Neutrophil (primary cell): ENCODE measurements around the gene MAP2K2.

Source experiments
- H3K27ac ChIP-seq: fragments of 200-600 bp; sonication (generic); 2 replicates; pipeline ENCODE4 v1.5.1; 2016; ENCODE audit warnings: mild to moderate bottlenecking, moderate library complexity
- H3K27me3 ChIP-seq: fragments of 200-600 bp; sonication (generic); 2 replicates; pipeline ENCODE4 v1.6.0; 2016; ENCODE audit warnings: mild to moderate bottlenecking
- H3K36me3 ChIP-seq: fragments of 200-600 bp; sonication (generic); 2 replicates; pipeline ENCODE4 v1.5.1; 2017
- H3K4me1 ChIP-seq, 2 experiments: fragments of 200-600 bp in 1 of 2; sonication (generic) in 1 of 2; 1 replicate in 1 of 2; 2 replicates in 1 of 2; pipeline versions ENCODE4 v1.5.1 to v1.6.1; 2013 to 2016; ENCODE audit warnings: low read depth in 1 of 2, low read length in 1 of 2, mild to moderate bottlenecking in 1 of 2, moderate library complexity in 1 of 2; ENCODE audit not compliant: control insufficient read depth in 1 of 2, insufficient read depth in 1 of 2
- H3K4me3 ChIP-seq, 2 experiments: fragments of 200-600 bp in 1 of 2; sonication (generic) in 1 of 2; 1 replicate in 1 of 2; 2 replicates in 1 of 2; pipeline ENCODE4 v1.5.1; 2013 to 2016; ENCODE audit warnings: low read depth in 1 of 2, low read length in 1 of 2, mild to moderate bottlenecking in 1 of 2, moderate library complexity in 1 of 2
- H3K9me3 ChIP-seq: fragments of 200-600 bp; sonication (generic); 2 replicates; pipeline ENCODE4 v1.5.1; 2016
- CTCF ChIP-seq: fragments of 200-600 bp; sonication (generic); IDR thresholded peaks from 2 replicates; pipeline ENCODE4 v1.5.1; 2016; ENCODE audit warnings: antibody characterized with exemption

MAP2K2 gene

GRCh38 chr19:4089400-4089908, 34.5 kb downstream of the MAP2K2 start:
- peak overlapping the region; percentile 94 for H3K27ac ChIP-seq

GRCh38 chr19:4088975-4089374, 34.9 kb downstream of the MAP2K2 start:
- Histone ChIP-seq H3K27ac (peak overlapping the region; percentile 94), H3K4me3 (peak overlapping the region; percentile 74 to 79), H3K36me3 (peaks cover 43% of the 10 kb centered on the region), H3K4me1 (peaks cover 25 to 33% of the 10 kb centered on the region in 2 experiments), H3K9me3 (no peaks in the 10 kb centered on the region), H3K27me3 (no peaks in the 10 kb centered on the region)
- TF ChIP-seq CTCF, result no peak

More at GRCh38 chr19:4089400-4089908, 34.5 kb downstream of the MAP2K2 start:
- TF ChIP-seq CTCF, result no peak
- Histone ChIP-seq H3K36me3 (peaks cover 47% of the 10 kb centered on the region), H3K4me3 (peak overlapping the region; percentile 74 to 79), H3K9me3 (no peaks in the 10 kb centered on the region), H3K27me3 (no peaks in the 10 kb centered on the region), H3K4me1 (peaks cover 20 to 28% of the 10 kb centered on the region in 2 experiments)

GRCh38 chr19:4087787-4088679, 35.9 kb downstream of the MAP2K2 start:
- H3K27ac ChIP-seq, result peak overlapping the region; percentile 20
- no peak overlapping the region for H3K4me3 ChIP-seq
- peaks cover 33% of the 10 kb centered on the region for H3K36me3 ChIP-seq
- no peak for TF ChIP-seq CTCF
- peaks cover 31 to 42% of the 10 kb centered on the region in 2 experiments for H3K4me1 ChIP-seq
- H3K9me3 ChIP-seq, result no peaks in the 10 kb centered on the region
- H3K27me3 ChIP-seq, result no peaks in the 10 kb centered on the region

GRCh38 chr19:4086411-4086867, 37.5 kb downstream of the MAP2K2 start:
- H3K27ac ChIP-seq, result no peak overlapping the region
- peaks cover 38 to 55% of the 10 kb centered on the region in 2 experiments for H3K4me1 ChIP-seq

GRCh38 chr19:4084547-4084877, 39.4 kb downstream of the MAP2K2 start:
- Histone ChIP-seq H3K4me1 (peaks cover 34 to 53% of the 10 kb centered on the region in 2 experiments), H3K36me3 (peaks cover under 1% of the 10 kb centered on the region), H3K4me3 (peak overlapping the region; percentile 51 to 53), H3K9me3 (no peaks in the 10 kb centered on the region), H3K27ac (peak overlapping the region; percentile 76), H3K27me3 (no peaks in the 10 kb centered on the region)
- no peak for TF ChIP-seq CTCF

More at GRCh38 chr19:4086411-4086867, 37.5 kb downstream of the MAP2K2 start:
- no peaks in the 10 kb centered on the region for H3K27me3 ChIP-seq
- no peak for TF ChIP-seq CTCF
- peaks cover 17% of the 10 kb centered on the region for H3K36me3 ChIP-seq
- H3K9me3 ChIP-seq, result no peaks in the 10 kb centered on the region
- H3K4me3 ChIP-seq, result no peak overlapping the region
